Stimulated activated CD8-positive, alpha-beta memory T cell treated with anti-CD3 and anti-CD28 coated beads, Interleukin-7, amount 100 ng/mL, for 4 hours (primary cell): Measurements from ENCODE around the gene PPP1R15B.

ENCODE experiments used
- DNase-seq, 2 donors: peaks; one replicate each; pipeline ENCODE4 v3.0.0-alpha.2; 2020; ENCODE audit warnings: low read depth in 2 of 2

Gene PPP1R15B

DNA sequence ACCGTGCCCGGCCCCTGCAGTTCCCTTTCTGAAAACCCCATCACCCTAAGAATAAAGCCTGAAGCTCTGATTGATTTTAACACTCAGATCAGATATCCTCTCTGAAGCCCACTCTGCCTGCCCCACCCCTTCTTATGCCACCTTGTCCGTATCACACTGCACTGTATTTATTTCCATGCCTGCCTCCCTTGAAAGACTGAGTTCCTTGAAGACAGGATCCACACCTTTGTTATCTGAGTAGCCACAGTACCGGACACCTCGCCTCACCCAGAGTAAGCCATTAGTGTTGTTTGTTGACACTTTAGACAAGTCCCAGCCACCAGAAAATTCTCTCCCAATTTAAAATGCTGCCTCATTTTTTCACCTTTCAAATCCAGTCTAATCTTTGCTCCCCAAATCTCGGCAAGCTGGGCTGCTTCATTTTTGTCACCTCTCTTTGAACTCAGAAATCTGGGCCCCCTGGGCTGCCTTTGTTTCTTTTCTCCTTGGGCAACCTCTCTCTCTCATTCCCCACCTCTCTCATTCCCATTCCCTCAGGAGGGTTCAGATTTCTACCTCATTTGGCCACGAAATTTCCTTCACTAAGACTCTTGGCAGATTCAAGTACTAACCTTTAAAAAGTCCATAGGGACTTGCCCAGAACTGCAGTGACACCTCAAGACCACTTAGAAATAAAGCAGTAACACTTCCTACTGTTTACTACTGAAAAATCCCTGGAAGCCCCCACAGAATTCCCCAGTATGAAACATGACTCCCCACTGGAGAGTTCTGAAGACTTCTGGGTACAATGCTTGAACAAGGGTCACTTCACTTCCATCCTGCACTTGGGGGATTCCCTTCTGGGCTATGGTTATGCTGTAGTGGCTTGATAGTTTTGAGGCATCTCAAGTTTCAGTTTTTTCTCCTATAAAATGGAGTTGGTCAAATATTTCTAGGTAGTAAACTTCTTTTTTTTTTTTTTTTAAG is 8.7 kb upstream of the PPP1R15B start:
- DNase-seq: no peak

DNA sequence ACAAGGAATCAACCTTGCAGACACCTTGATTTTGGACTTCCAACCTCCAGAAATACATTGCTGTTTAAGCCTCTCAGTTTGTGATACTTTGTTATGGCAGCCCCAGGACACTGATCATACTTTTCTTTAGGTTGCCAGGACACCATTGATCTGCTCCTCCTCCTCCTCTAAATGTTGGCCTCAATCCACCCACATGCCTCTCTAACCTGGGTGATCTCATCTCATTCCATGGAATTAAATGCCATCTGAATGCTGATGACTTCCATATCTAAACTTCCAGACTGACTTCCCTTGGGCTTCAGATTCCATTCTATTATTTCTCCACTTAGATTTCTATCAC is 7.4 kb upstream of the PPP1R15B start:
- DNase-seq: no peak

DNA sequence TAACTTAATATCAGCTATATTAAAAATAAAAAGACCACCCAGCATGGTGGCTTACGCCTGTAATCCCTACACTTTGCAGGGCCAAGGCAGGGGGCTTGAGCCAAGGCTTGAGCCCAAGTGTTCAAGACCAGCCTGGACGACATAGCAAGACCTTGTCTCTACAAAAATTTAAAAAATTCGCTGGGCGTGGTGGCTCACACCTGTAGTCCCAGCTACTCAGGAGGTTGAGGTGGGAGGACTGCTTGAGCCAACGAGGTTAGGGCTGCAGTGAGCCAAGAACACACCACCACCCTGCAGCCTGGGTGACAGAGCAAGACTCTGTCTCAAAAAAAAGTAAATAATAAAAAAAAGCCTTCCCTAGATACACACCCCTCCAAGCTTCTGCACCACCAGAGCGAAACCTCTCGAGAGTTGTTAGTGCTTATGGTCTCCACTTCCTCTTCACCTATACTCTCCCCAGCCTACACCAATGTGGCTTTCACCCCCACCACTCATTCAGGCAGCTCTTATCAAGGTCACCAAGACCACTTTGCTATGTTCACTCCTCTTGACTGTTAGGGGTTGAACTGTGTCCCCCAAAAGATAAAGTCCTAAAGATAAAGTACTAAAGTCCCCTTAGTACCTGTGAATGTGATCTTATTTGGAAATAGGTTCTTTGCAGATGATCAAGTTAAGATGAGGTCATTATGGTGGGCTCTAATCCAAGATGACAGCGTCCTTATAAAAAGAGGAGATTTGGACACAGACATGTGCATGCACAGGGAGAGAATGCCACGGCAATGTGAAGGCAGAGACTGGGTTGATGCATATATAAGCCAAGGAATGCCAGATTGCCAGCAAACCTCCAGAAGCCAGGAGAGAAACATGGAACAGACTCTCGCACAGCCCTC is 6.8 kb upstream of the PPP1R15B start:
- no peak for DNase-seq

DNA sequence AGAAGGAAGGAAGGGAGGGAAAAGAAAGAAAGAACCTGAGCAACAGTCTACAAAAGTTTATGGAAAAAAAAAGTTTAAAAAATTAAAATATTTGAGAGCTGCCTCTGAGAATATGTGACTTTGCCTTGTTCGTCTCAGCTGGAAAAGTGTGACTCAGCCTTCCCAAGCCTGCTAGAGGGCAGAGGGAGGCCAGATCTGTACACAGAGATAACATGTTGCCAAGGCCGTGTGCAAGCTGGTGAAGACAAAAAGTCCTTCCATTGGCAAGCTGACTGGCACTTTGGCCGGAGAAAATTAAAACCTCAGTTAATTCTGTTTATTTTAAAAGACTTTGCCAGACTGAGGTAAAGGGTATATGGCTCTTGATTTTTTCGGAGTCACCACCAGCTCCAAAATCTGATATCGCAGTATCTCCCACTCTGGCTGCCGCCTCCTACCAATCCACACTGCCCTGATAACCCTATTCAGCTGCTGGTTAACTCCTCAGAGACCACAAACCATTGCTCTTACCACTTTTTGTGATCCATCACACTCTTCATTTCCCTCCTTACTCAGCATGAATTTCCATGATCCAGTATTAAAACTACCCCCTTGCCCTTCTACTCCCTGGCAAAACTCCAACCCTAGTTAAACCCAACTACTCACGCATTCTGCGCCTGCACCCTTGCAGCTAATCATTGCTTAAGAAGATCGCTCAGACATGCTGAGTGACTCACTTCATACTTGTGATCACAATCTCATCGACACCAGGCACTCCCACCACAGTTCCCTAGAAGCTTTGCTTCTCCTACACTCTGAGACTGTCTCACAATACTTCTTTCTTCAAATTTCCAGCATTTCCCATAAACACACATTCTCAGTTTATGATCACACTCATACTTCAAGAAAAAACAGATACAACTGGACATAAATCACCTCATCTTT is 5.7 kb upstream of the PPP1R15B start:
- peak; percentile 26 to 39 for DNase-seq

DNA sequence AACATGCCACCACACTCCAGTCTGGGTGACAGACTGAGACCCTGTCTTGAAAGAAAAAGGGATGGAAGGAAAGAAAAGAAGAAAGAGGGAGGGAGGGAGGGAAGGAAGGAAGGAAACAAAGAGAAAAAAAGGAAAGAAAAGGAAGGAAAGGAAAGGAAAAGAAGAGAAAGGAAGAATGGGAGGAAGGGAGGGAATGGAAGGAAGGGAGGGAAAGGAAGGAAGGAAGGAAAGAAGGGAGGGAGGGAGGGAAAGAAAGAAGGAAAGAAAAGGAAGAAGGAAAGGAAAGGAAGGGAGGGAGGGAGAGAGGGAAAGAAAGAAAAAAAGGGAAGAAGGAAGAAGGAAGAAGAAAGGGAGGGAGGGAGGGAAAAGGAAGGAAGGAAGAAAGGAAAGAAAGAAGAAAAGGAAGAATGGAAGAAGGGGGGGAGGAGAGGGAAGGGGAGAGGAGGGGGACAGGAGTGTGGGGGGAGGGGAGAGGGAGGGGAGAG is 5.0 kb upstream of the PPP1R15B start:
- DNase-seq: no peak

DNA sequence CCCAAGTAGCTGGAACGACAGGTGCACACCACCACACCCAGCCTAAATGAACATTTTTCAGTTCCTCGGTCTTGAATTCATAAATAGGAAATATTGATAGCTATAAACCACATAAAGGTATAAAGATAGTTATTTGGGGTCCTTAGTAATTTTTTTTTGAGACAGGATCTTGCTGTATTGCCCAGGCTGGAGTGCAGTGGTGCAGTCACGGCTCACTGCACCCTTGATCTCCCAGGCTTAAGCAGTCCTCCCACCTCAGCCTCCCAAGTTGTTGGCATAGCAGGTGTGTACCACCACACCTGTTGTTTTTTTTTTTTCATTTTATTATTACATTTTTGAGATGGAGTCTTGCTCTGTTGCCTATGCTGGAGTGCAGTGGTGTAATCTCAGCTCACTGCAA is 3.7 kb upstream of the PPP1R15B start:
- DNase-seq: no peak

DNA sequence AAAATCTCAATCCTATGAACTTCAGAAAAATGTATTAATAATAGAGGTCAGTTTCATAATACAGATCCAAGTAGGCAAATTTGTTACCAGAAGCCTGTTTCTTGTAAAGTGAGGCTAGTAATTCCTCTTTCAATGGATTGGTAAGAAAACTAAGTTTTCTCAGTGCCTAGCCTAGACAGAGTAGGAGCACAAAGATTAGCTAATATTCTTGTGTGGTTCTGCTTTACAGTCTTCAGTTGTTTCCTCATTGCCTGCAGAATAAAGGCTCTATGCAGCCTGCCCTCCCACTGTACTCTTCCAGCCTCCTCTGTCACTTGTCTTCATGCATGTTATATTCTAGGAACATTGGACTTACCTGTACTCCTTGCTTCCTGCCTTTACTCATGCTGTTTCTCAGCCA is 2.4 kb upstream of the PPP1R15B start:
- no peak for DNase-seq

DNA sequence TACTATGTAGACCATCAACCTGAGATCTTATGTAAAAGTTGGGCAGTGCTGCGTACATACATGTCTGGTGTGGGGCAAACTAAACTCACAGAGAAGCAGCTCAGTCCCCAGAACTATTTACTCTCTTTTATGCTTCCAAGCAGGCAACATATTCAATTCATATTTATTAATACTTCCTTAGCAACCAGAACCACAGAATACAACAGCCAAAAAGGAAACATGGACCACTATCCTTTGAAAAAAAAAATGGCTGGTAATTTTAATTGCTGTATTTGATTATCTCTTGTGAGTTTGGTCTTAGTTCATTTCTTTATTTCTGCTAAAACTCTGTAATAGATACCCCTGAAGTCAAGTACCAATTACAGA is 1.5 kb upstream of the PPP1R15B start:
- no peak for DNase-seq

DNA sequence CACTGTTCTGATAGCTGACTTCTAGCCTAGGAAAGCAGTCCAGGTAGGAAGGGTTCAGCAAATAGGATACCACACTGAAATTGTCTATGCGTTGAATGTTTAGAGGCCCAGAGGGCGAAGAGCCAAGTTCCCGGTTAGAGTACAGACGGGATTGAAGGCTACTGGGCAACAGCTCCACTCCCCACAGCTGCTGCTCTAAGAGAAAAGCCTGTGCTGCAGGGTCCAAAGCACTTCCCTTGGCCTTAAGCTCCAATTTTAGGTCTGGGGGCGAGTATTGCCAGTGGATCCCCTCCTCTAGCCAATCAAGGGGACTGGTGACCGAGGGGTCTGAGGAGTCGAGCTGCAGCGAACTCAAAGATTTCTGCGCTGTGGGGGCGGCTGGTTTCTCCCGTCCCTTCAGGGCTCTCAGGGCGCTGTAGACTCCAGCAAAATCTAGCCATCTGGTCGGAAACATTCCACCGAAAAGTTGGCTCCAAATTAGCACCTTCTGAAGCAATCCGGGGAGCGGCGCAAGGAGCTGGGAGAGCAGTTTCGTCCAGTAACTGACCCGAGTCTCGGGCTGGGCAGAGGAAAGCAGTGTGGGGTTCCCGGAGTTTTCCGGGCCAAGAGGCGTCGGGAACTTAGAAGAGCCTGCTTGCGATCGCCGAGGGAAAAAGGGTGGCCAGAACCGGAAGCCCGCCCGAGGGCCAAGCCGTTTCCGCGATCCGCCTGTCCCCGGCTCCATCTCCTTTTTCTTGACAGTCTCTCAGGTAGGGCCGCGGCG is 748 bp downstream of the PPP1R15B start:
- DNase-seq: peak in 1 of 2 donors; percentile 27

DNA sequence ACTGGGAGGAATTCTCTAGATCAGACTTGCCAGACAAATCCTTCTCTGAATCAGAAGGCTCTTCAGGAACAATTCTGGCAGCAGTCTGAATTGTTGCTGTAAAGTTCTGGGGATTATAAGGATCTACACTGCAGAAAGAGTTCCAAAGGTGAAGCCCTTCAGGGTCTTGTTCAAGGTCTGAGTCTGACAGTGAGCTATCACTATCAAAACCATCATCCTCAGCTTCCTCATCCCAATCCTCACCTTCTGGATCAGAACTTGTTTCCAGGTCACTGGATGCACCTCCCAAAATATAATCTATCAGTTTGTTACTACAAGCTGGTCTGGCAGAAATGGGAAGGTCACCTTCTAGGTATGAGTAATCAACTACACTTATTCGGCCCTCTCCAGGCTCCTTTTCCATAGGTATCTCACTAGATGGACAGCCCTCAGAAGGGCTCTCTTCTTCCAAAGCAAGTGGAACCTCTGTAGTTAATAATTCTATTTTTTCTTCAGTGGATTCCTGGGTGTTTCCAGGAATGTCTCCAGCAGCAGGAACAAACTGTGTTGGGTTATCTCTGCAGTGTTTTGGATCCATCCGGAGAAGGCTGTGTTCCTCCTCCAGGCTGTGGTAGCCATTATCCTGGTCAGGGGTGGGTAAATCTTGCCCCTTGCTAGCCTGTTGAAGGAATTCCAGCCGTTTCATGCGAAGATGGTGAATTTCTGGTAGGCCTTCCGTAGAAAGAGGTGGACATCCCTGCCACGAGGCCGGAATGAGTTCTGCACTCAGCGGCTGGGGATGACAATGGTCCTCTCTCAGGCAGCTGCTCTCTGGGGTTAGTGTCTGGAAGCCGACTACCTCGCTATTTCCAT is 1.6 kb downstream of the PPP1R15B start:
- DNase-seq: no peak

DNA sequence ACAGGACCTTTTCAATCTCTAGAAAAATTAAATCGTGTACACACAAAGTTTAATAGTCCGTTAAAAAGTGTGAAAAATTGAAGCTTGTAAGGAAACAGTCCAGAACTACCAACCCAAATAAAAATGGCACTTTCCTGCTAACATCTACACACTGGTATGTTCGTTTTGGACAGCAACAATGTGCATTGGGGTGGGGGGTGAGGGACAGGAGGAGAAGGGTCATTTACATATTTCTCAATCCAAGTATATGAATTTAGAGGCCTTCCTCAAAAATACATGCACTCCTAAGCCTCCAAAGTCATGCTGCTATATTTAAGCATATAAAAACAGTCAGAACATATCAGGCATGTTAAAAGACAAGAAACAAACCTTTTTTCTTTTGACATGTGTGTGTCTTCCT is 2.5 kb downstream of the PPP1R15B start:
- no peak for DNase-seq

DNA sequence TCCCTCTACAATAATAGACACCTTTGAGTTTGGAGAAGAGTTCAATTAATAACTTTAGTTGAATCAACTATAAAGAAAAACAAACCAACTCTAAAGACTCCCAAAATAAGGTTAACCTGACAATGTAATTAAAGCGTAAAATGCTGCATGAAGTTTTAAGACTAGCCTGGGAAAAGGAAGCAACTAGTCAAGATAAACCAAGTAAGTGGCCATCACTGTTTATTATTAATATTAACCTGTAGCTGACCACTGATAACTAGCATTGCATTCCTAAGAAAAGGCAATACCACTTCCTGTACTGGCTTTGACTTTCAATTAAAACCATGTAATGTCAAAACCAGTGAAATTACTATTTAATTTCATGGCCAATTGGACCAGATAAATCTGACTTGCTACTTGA is 3.0 kb downstream of the PPP1R15B start:
- DNase-seq: no peak

DNA sequence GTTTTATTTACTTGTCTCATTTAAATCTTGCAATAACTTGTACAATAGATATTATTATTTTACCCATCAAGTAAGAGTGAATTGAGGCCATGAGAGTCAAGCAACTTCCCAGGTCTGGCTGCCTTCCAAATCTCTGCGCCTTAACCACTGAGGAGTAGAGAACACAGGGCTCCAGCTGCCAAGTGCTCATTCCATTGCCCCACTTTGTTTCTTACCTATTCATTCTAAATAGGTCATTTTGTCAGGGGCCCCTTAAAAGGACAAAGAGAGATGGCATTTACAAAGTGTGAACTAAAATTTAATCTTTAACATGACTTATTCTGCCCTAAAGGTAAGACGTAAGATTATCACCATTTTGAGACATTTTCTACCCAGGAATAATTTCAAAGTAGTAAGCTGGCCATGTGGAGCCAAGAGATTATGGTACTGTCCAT is 3.5 kb downstream of the PPP1R15B start:
- DNase-seq: no peak

DNA sequence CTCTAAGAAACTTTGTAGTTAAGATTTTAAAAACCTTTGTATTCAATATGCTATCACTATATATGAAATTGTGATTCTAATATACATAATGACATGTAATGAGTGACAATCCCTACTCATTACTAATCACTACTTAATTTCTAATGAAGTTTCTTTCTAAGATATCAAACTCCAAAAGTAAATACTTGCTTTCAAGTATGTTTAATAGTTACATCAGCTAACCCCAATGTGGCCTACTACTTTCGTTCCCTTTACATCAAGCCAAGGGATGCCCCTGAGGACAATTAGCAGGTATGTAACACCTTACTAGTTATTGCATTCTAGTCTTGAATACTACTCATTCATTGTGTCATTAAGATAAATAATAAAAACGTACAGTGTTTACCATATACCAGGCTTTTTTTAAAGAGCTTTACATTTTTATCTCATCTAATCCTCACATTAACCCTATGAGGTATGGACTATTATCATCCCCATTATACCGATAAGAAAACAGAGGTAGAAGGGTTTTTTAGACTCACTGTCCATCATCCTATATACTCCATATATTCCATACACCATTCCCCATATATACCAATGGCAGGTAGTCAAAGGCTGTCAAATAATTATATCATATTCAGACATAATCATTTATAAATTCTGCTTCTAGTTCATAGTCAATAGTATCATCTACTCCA is 4.2 kb downstream of the PPP1R15B start:
- DNase-seq: no peak

DNA sequence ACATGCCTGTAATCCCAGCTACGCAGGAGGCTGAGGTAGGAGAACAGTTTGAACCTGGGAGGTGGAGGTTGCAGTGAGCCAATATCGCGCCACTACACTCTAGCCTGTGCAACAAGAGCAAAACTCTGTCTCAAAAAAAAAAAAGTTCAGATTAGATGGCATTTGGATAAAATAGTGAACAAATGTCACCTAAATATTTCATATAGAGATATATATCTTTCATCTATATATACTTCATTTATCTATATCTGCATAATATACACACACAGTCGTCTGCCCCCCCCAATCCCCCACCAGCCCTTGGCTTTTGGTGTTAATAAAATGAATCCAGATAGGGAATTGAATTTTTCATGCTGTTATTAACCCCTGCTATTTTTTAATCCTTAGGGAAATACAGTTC is 5.0 kb downstream of the PPP1R15B start:
- DNase-seq: no peak

DNA sequence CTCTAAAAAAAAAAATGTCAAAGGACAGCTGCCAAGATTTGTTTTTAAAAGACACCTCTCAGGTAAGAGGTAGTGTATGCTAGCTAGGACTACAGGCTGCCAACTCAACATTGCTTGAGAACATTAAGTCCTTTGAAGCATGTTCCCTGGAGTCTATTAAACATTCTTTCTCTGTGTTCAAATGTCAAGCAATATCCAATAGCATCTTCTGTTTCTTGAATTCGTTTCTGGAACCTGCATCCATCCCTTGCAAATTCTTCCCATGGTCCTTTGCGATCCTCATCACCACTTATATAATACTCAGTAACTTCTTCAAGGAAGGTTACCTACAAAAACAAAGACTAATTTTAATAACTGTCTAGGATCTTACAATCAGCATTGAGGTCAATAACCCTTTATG is 5.6 kb downstream of the PPP1R15B start:
- DNase-seq: no peak

DNA sequence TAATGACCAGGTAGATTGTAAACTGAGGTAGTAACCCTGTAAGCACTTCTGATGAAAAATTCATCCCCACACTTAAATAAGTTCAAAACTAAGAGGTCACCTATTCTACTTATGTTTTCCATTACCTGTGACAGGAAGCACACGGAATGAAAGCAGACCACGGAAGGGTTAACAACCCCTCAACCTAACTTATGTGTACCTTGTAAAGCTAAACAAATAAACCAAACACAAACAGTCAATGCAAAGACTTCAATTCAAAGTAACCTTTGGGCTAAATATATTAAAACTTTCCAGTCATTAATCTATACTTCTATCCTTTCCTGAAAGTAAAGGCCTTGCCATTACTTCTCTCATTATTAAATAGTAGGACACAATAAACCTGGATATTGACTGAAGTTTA is 7.0 kb downstream of the PPP1R15B start:
- no peak for DNase-seq

DNA sequence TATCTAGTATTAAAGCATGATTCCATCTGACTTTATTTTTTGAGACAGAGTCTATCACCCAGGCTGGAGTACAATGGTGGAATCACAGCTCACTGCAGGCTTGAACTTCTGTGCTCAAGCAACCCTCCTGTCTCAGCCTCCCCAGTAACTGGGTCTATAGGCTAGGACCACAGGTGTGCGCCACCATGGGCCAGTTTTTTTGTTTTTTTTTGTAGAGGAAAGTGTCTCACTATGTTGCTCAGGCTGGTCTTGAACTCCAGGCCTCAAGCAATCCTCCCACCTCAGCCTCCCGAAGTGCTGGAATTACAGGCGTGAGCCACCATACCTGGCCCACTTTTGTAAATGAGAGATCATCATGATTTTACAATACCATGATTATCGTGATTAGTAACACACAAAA is 9.2 kb downstream of the PPP1R15B start:
- DNase-seq: no peak

DNA sequence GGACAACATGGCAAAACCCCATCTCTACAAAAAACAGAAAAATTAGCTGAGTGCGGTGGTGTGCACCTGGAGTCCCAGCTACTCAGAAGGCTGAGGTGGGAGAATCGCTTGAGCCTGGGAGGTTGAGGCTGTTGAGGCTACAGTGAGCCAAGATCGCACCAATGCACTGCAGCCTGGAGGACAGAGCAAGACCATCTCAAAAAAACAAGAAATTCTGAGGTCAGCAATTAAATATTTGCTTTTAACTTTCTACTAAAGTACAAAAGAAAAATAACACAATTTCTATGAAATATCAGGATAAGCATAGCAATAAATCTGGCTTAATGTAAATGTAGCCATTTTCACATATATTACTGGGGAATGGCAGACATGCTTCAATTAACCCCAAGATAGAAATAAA is 9.9 kb downstream of the PPP1R15B start:
- DNase-seq: no peak
